ENCODE results near the gene BBS2. TPM values are rescaled to one million over a fixed set of nuclear protein-coding genes. Genes with fewer than 3 reads are reported as not detected.

BBS2 gene
- total RNA-seq, 1 experiment from 2014 or later: 24.0 TPM

DNA sequence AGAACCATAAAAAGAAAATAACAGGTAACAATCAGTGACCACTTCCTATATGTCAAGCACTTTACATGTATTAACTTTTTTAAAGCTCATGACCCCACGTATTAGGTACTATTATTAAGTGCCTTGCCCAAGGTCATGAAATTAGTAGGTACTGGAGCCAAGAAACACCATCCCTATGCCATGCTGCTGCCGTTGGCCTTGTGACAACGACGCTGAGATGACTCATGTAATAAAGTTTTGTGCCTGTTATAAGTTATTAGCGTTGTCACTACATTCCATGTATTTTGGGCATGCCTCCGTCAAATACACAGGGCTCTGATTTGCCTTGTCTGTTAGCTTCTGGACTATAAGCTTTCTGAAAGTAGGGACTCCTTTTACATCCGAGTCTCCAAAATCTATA, 1.4 kb downstream of the BBS2 start:
- in situ Hi-C loops (cut with HindIII; ENCODE audit: low pct_unique_long_range_greater_than_20kb, low sequenced_read_pairs) (no loop called here), intact Hi-C loops (cut with micrococcal nuclease; ENCODE audit: unreplicated experiment) (no loop called here)
- CTCF ChIA-PET: no interaction called here
- Histone ChIP-seq H3K27ac (ENCODE audit: low read length) (peak overlapping the region; percentile 48; the same call in 1 of the 2 replicates), H3K9me3 (ENCODE audit: control insufficient read depth, insufficient read depth, low read depth, low read length) (no peaks in the 10 kb centered on the region), H3K27me3 (ENCODE audit: control insufficient read depth, insufficient read depth, low read length) (no peaks in the 10 kb centered on the region), H3K4me1 (ENCODE audit: control insufficient read depth, insufficient read depth, low read length) (peaks cover 33% of the 10 kb centered on the region), H3K36me3 (ENCODE audit: control insufficient read depth, insufficient read depth, low read length) (no peaks in the 10 kb centered on the region; the same call in 1 of the 2 replicates), H3K4me3 (ENCODE audit: low read depth in 2 of 2, low read length in 2 of 2) (no peak overlapping the region; a peak in 1 of 4 replicates)
- no peak for ATAC-seq
- peak; percentile 18 for DNase-seq (ENCODE audit: low read depth, low spot score)
- TF ChIP-seq TCF7L2 (IDR thresholded peaks at IDR 0.05; ENCODE audit: low read depth, low read length) (no peak), SIN3A (IDR thresholded peaks at IDR 0.05; ENCODE audit: borderline replicate concordance, insufficient read depth, low read depth, low read length) (no peak), CTCF (IDR thresholded peaks at IDR 0.05) (no peak), POLR2AphosphoS5 (IDR thresholded peaks at IDR 0.05; ENCODE audit: low read depth, low read length) (no peak), REST (IDR thresholded peaks at IDR 0.05; ENCODE audit: insufficient read depth in 1 of 2, low read depth in 2 of 2, low read length in 1 of 2) (no peak)
- BruUV-seq (replicated peaks): TSS peak; percentile 61
- POLR2A ChIA-PET: no interaction called here

GRCh38 chr16:56517206-56517605, 2.6 kb downstream of the BBS2 start:
- in situ Hi-C loops (cut with HindIII; ENCODE audit: low pct_unique_long_range_greater_than_20kb, low sequenced_read_pairs) (no loop called here), intact Hi-C loops (cut with micrococcal nuclease; ENCODE audit: unreplicated experiment) (no loop called here)
- ChIA-PET CTCF (interaction anchor here (0.6 kb wide), 1 partner anchor 185 kb away, joined by 3 read pairs; no protein-coding TSS in a partner anchor), POLR2A (no interaction called here)
- TF ChIP-seq REST (IDR thresholded peaks at IDR 0.05; ENCODE audit: insufficient read depth in 1 of 2, low read depth in 2 of 2, low read length in 1 of 2) (no peak), SIN3A (IDR thresholded peaks at IDR 0.05; ENCODE audit: borderline replicate concordance, insufficient read depth, low read depth, low read length) (no peak), CTCF (IDR thresholded peaks at IDR 0.05) (no peak), POLR2AphosphoS5 (IDR thresholded peaks at IDR 0.05; ENCODE audit: low read depth, low read length) (no peak), TCF7L2 (IDR thresholded peaks at IDR 0.05; ENCODE audit: low read depth, low read length) (no peak)
- Histone ChIP-seq H3K4me3 (ENCODE audit: low read depth in 2 of 2, low read length in 2 of 2) (no peak overlapping the region), H3K9me3 (ENCODE audit: control insufficient read depth, insufficient read depth, low read depth, low read length) (no peaks in the 10 kb centered on the region), H3K36me3 (ENCODE audit: control insufficient read depth, insufficient read depth, low read length) (no peaks in the 10 kb centered on the region; the same call in 1 of the 2 replicates), H3K27me3 (ENCODE audit: control insufficient read depth, insufficient read depth, low read length) (no peaks in the 10 kb centered on the region), H3K27ac (ENCODE audit: low read length) (no peak overlapping the region), H3K4me1 (ENCODE audit: control insufficient read depth, insufficient read depth, low read length) (peaks cover 33% of the 10 kb centered on the region)
- DNase-seq (ENCODE audit: low read depth, low spot score) (no peak), ATAC-seq (no peak)
- BruUV-seq (replicated peaks): no TSS peak
